Stimulated activated CD4-positive, alpha-beta T cell treated with anti-CD3 and anti-CD28 coated beads, Interleukin-15, amount 100 ng/mL, for 1 hour (primary cell): ENCODE data around the gene WTIP.
"Not testable (repeated sequence)": the region's sequence is repeated elsewhere in the genome, so short reads cannot be mapped to it uniquely, and the experiment has no call there.

Experiments used
- DNase-seq, 2 donors: peaks; one replicate each; pipeline ENCODE4 v3.0.0-alpha.2; 2020; ENCODE audit warnings: low read depth in 1 of 2, low spot score in 1 of 2

The WTIP gene

GRCh38 chr19:34478496-34478895 lies 3.1 kb upstream of the WTIP start:
- not testable (repeated sequence) for DNase-seq

GRCh38 chr19:34479396-34479795 lies 2.2 kb upstream of the WTIP start:
- no peak for DNase-seq

GRCh38 chr19:34480491-34480890 lies 1.1 kb upstream of the WTIP start:
- DNase-seq: no peak

- DNase-seq: no peak
Observed at GRCh38 chr19:34481861-34482379, 362 bp downstream of the WTIP start.

- no peak for DNase-seq
Observed at GRCh38 chr19:34482380-34483250, 1.1 kb downstream of the WTIP start.

GRCh38 chr19:34484328-34484727 lies 2.8 kb downstream of the WTIP start:
- DNase-seq: no peak

GRCh38 chr19:34485831-34486230 lies 4.3 kb downstream of the WTIP start:
- no peak for DNase-seq

GRCh38 chr19:34487651-34488051 lies 6.1 kb downstream of the WTIP start:
- DNase-seq: no peak

GRCh38 chr19:34489175-34489574 lies 7.6 kb downstream of the WTIP start:
- no peak for DNase-seq

- no peak for DNase-seq
Observed at GRCh38 chr19:34490141-34490766, 8.7 kb downstream of the WTIP start.

GRCh38 chr19:34493038-34493648 lies 11.6 kb downstream of the WTIP start:
- DNase-seq: no peak

GRCh38 chr19:34493649-34494044 lies 12.1 kb downstream of the WTIP start:
- DNase-seq: no peak

- no peak for DNase-seq
Observed at GRCh38 chr19:34494601-34495000, 13.0 kb downstream of the WTIP start.

- no peak for DNase-seq
Observed at GRCh38 chr19:34495416-34495815, 13.9 kb downstream of the WTIP start.

- no peak for DNase-seq
Observed at GRCh38 chr19:34497112-34497805, 15.7 kb downstream of the WTIP start.

GRCh38 chr19:34499155-34499834 lies 17.7 kb downstream of the WTIP start:
- DNase-seq: no peak

- no peak for DNase-seq
Observed at GRCh38 chr19:34500656-34501120, 19.1 kb downstream of the WTIP start.

GRCh38 chr19:34501339-34502320 lies 20.1 kb downstream of the WTIP start:
- DNase-seq: peak; percentile 64 to 75
